Mesenchymal stem cell (in vitro differentiated cells and primary cell): ENCODE data around the gene DIP2C.
"Not testable (repeated sequence)": the region's sequence is repeated elsewhere in the genome, so short reads cannot be mapped to it uniquely, and the experiment has no call there.

Source experiments
- DNase-seq: peaks from one replicate; pipeline ENCODE4 v3.0.0-alpha.2; 2013
- H2AFZ ChIP-seq: one replicate; pipeline ENCODE4 v1.6.1; 2013; ENCODE audit warnings: low read depth, mild to moderate bottlenecking, control low read depth, inconsistent platforms, low read length, moderate library complexity
- H2AK5ac ChIP-seq: 2 replicates; pipeline ENCODE4 v1.6.1; 2013; ENCODE audit warnings: low read length, moderate library complexity, mild to moderate bottlenecking, inconsistent platforms; ENCODE audit not compliant: severe bottlenecking
- H2BK120ac ChIP-seq: one replicate; pipeline ENCODE4 v1.6.1; 2013; ENCODE audit warnings: low read depth, mild to moderate bottlenecking, inconsistent platforms, low read length, moderate library complexity
- H2BK12ac ChIP-seq, 2 experiments: one replicate each; pipeline ENCODE4 v1.6.1; 2013; ENCODE audit warnings: inconsistent platforms in 2 of 2, low read length in 2 of 2, mild to moderate bottlenecking in 2 of 2, moderate library complexity in 2 of 2, control low read depth in 1 of 2
- H2BK15ac ChIP-seq: one replicate; pipeline ENCODE4 v1.6.1; 2013; ENCODE audit warnings: mild to moderate bottlenecking, low read depth, inconsistent platforms; ENCODE audit not compliant: poor library complexity, severe bottlenecking
- H2BK5ac ChIP-seq: 2 replicates; pipeline ENCODE4 v1.6.1; 2013; ENCODE audit warnings: low read depth, mild to moderate bottlenecking, low read length, control low read depth, inconsistent platforms; ENCODE audit not compliant: poor library complexity, severe bottlenecking
- H3K14ac ChIP-seq, 2 experiments: one replicate each; pipeline ENCODE4 v1.6.1; 2013; ENCODE audit warnings: inconsistent platforms in 2 of 2, low read length in 2 of 2, control low read depth in 1 of 2, mild to moderate bottlenecking in 1 of 2, moderate library complexity in 1 of 2
- H3K18ac ChIP-seq, 2 experiments: one replicate each; pipeline ENCODE4 v1.6.1; 2013; ENCODE audit warnings: inconsistent platforms in 2 of 2, low read length in 2 of 2, control low read depth in 1 of 2, low read depth in 1 of 2, mild to moderate bottlenecking in 1 of 2
- H3K23ac ChIP-seq, 2 experiments: one replicate each; pipeline ENCODE4 v1.6.1; 2013; ENCODE audit warnings: inconsistent platforms in 2 of 2, low read length in 2 of 2, mild to moderate bottlenecking in 2 of 2, moderate library complexity in 2 of 2, control low read depth in 1 of 2
- H3K27ac ChIP-seq: 2 replicates; pipeline ENCODE4 v1.5.1; 2013; ENCODE audit warnings: mild to moderate bottlenecking, moderate library complexity, low read length, control low read depth, inconsistent platforms; ENCODE audit not compliant: poor library complexity, severe bottlenecking
- H3K27me3 ChIP-seq, 2 experiments: 2 replicates each; pipeline versions ENCODE4 v1.6.1 to v1.7.0; 2013; ENCODE audit warnings: low read length in 2 of 2, mild to moderate bottlenecking in 2 of 2, moderate library complexity in 2 of 2, control low read depth in 1 of 2, inconsistent platforms in 1 of 2; ENCODE audit not compliant: control insufficient read depth in 1 of 2, insufficient read depth in 1 of 2
- H3K36me3 ChIP-seq, 2 experiments: 2 replicates each; pipeline versions ENCODE4 v1.6.1 to v1.7.0; 2013; ENCODE audit warnings: low read length in 2 of 2, control low read depth in 1 of 2, inconsistent platforms in 1 of 2, low read depth in 1 of 2, mild to moderate bottlenecking in 1 of 2; ENCODE audit not compliant: insufficient read depth in 2 of 2, control insufficient read depth in 1 of 2
- H3K4ac ChIP-seq, 2 experiments: one replicate each; pipeline ENCODE4 v1.6.1; 2013; ENCODE audit warnings: inconsistent platforms in 2 of 2, low read length in 2 of 2, mild to moderate bottlenecking in 2 of 2, moderate library complexity in 2 of 2, control low read depth in 1 of 2, low read depth in 1 of 2
- H3K4me1 ChIP-seq: 2 replicates; pipeline ENCODE4 v1.6.1; 2013; ENCODE audit warnings: low read depth, low read length, control low read depth; ENCODE audit not compliant: control insufficient read depth, insufficient read depth
- H3K4me2 ChIP-seq: 2 replicates; pipeline ENCODE4 v1.6.1; 2013; ENCODE audit warnings: low read length, mild to moderate bottlenecking, inconsistent platforms; ENCODE audit not compliant: poor library complexity, severe bottlenecking
- H3K4me3 ChIP-seq, 2 experiments: 2 replicates each; pipeline versions ENCODE4 v1.5.1 to v1.7.0; 2013; ENCODE audit warnings: low read length in 2 of 2, mild to moderate bottlenecking in 2 of 2, control low read depth in 1 of 2, low read depth in 1 of 2; ENCODE audit not compliant: insufficient read depth in 1 of 2
- H3K79me1 ChIP-seq: replicated peaks from 2 replicates; pipeline ENCODE4 v1.6.1; 2013; ENCODE audit warnings: mild to moderate bottlenecking, control low read depth, low read length, inconsistent platforms; ENCODE audit not compliant: poor library complexity, severe bottlenecking
- H3K9ac ChIP-seq: 2 replicates; pipeline ENCODE4 v1.7.0; 2013; ENCODE audit warnings: mild to moderate bottlenecking, low read length, moderate library complexity
- H3K9me3 ChIP-seq: 2 replicates; pipeline ENCODE4 v1.7.0; 2013; ENCODE audit warnings: mild to moderate bottlenecking, low read length; ENCODE audit not compliant: control insufficient read depth
- H4K8ac ChIP-seq: one replicate; pipeline ENCODE4 v1.6.1; 2013; ENCODE audit warnings: inconsistent platforms, mild to moderate bottlenecking, low read length, moderate library complexity
- H4K91ac ChIP-seq: one replicate; pipeline ENCODE4 v1.6.1; 2013; ENCODE audit warnings: mild to moderate bottlenecking, low read length, inconsistent platforms
- WGBS: methylation state at CpG from one replicate; pipeline ENCODE4 v1.1.7; 2013; ENCODE audit warnings: mixed read lengths; 5-methylcytosine and 5-hydroxymethylcytosine counted together

DIP2C gene

DNA sequence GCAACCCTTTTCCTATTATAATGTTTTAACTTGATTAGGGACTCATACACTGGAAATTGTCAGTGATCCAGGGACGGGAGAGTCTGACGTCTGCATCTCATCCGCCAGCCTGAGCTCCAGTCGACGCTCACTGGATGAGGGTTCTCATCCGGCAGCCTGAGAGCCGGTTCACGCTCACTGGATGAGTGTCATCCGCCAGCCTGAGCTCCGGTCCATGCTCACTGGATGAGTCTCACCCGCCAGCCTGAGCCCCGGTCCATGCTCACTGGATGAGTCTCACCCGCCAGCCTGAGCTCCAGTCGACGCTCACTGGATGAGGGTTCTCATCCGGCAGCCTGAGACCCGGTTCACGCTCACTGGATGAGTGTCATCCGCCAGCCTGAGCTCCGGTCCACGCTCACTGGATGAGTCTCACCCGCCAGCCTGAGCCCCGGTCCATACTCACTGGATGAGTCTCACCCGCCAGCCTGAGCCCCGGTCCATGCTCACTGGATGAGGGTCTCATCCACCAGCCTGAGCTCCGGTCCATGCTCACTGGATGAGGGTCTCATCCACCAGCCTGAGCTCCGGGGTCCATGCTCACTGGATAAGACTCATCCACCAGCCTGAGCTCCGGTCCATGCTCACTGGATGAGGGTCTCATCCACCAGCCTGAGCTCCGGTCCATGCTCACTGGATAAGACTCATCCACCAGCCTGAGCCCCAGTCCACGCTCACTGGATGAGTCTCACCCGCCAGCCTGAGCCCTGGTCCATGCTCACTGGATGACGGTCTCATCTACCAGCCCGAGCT is 209.6 kb downstream of the DIP2C start:
- not testable (repeated sequence) for H3K14ac ChIP-seq, H4K91ac ChIP-seq, H3K4me2 ChIP-seq, H3K4ac ChIP-seq, H3K23ac ChIP-seq, H2AK5ac ChIP-seq, H3K27me3 ChIP-seq, H2BK120ac ChIP-seq, H2BK12ac ChIP-seq, H4K8ac ChIP-seq, H3K27ac ChIP-seq, H3K9me3 ChIP-seq, H2AFZ ChIP-seq, H3K4me3 ChIP-seq, H2BK15ac ChIP-seq, H2BK5ac ChIP-seq, H3K9ac ChIP-seq, H3K18ac ChIP-seq, DNase-seq
- 97% methylated on average over 33 of the region's 33 CpGs for WGBS
- H3K36me3 ChIP-seq: peaks cover 33 to 47% of the 10 kb centered on the region in 2 experiments
- peaks cover 38% of the 10 kb centered on the region for H3K79me1 ChIP-seq
- peaks cover 20% of the 10 kb centered on the region for H3K4me1 ChIP-seq

- Histone ChIP-seq H2BK15ac (no peak overlapping the region), H3K9ac (no peak overlapping the region), H3K79me1 (peaks cover 40% of the 10 kb centered on the region), H2BK12ac (no peak overlapping the region), H4K8ac (no peak overlapping the region), H3K4me3 (no peak overlapping the region), H3K9me3 (no peaks in the 10 kb centered on the region), H3K4me2 (no peak overlapping the region), H3K36me3 (peaks cover 31 to 49% of the 10 kb centered on the region in 2 experiments), H3K27me3 (no peaks in the 10 kb centered on the region), H2AFZ (no peak overlapping the region), H2BK120ac (no peak overlapping the region), H4K91ac (no peak overlapping the region), H3K27ac (no peak overlapping the region), H3K23ac (peak overlapping the region in 1 of 2 experiments; percentile 30), H3K14ac (no peak overlapping the region), H3K4ac (peak overlapping the region in 1 of 2 experiments; percentile 12), H3K18ac (no peak overlapping the region), H2AK5ac (no peak overlapping the region), H2BK5ac (peak overlapping the region; percentile 14), H3K4me1 (peaks cover 19% of the 10 kb centered on the region)
- DNase-seq: no peak
- 93% methylated on average over 16 of the region's 21 CpGs for WGBS
Measured at GRCh38 chr10:478471-479245, 210.8 kb downstream of the DIP2C start.

DNA sequence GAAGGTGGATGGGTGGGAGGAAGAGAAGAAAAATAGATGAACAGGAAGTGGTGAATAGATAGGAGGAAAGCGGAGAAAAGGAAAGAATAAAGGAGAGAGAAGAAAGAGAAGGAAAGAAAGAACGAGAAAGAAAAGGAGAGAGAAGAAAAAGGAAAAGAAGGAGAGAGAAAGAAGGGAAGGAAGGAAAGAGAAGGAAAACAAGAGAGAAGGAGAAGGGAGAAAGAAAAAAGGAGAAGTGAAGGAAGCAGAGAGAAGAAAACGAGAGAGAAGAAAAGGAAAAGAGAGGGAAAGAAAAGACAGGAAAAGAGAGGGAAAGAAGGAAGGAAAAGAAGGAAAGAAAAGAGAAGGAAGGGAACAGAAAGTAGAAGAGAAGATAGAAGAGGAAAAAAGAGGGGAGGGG is 211.8 kb downstream of the DIP2C start:
- Histone ChIP-seq H3K23ac (no peak overlapping the region), H3K27me3 (no peaks in the 10 kb centered on the region), H3K27ac (no peak overlapping the region), H4K8ac (no peak overlapping the region), H3K14ac (no peak overlapping the region), H3K18ac (no peak overlapping the region), H3K9ac (no peak overlapping the region), H3K4me3 (no peak overlapping the region), H3K36me3 (peaks cover 34 to 47% of the 10 kb centered on the region in 2 experiments), H2AFZ (no peak overlapping the region), H2BK5ac (no peak overlapping the region), H4K91ac (no peak overlapping the region), H2BK120ac (no peak overlapping the region), H3K9me3 (no peaks in the 10 kb centered on the region), H3K79me1 (peaks cover 37% of the 10 kb centered on the region), H2BK12ac (no peak overlapping the region), H2BK15ac (no peak overlapping the region), H3K4me1 (peaks cover 19% of the 10 kb centered on the region), H3K4me2 (no peak overlapping the region), H2AK5ac (no peak overlapping the region), H3K4ac (no peak overlapping the region)
- no peak for DNase-seq
- WGBS: 97% methylated on average over 3 of the region's 3 CpGs

GRCh38 chr10:476455-476780 is 213.1 kb downstream of the DIP2C start:
- H2AFZ ChIP-seq: no peak overlapping the region
- no peak overlapping the region for H3K4me3 ChIP-seq
- H2BK15ac ChIP-seq: no peak overlapping the region
- no peaks in the 10 kb centered on the region for H3K27me3 ChIP-seq
- no peak overlapping the region for H3K9ac ChIP-seq
- no peak overlapping the region for H3K18ac ChIP-seq
- no peak overlapping the region for H4K91ac ChIP-seq
- H2BK12ac ChIP-seq: no peak overlapping the region
- H3K4ac ChIP-seq: no peak overlapping the region
- no peak overlapping the region for H3K4me2 ChIP-seq
- H3K9me3 ChIP-seq: no peaks in the 10 kb centered on the region
- peaks cover 34 to 46% of the 10 kb centered on the region in 2 experiments for H3K36me3 ChIP-seq
- no peak overlapping the region for H2BK120ac ChIP-seq
- no peak for DNase-seq
- H3K4me1 ChIP-seq: peaks cover 10% of the 10 kb centered on the region
- no peak overlapping the region for H2AK5ac ChIP-seq
- H3K27ac ChIP-seq: no peak overlapping the region
- no peak overlapping the region for H4K8ac ChIP-seq
- WGBS: 95% methylated on average over 6 of the region's 6 CpGs
- H3K14ac ChIP-seq: no peak overlapping the region
- H3K23ac ChIP-seq: no peak overlapping the region
- peaks cover 35% of the 10 kb centered on the region for H3K79me1 ChIP-seq
- H2BK5ac ChIP-seq: no peak overlapping the region
